Suprapubic skin (tissue), 4 donors: ENCODE measurements around the gene TMEM131L.

Source experiments
- CTCF ChIP-seq, 2 donors: fragments of 200-600 bp in 1 of 2; fragments of 450-650 bp in 1 of 2; sonication (generic) in 1 of 2; IDR thresholded peaks; one replicate each; pipeline ENCODE4 v1.5.1; 2016 to 2019; ENCODE audit warnings: antibody characterized with exemption in 2 of 2, mild to moderate bottlenecking in 1 of 2, moderate library complexity in 1 of 2
- EP300 ChIP-seq: sonication (generic); formaldehyde crosslinking; IDR thresholded peaks from one replicate; pipeline ENCODE4 v1.6.1; 2017; ENCODE audit warnings: antibody characterized with exemption
- POLR2A ChIP-seq, 2 donors: fragments of 450-650 bp; IDR thresholded peaks; one replicate each; pipeline ENCODE4 v1.6.1; 2017; ENCODE audit warnings: antibody characterized with exemption in 2 of 2, mild to moderate bottlenecking in 2 of 2, moderate library complexity in 2 of 2
- POLR2AphosphoS5 ChIP-seq, 3 donors: sonication (generic); formaldehyde crosslinking; IDR thresholded peaks; one replicate each; pipeline ENCODE4 v1.6.1; 2017; ENCODE audit warnings: antibody characterized with exemption in 3 of 3

GRCh38 chr4:153638011-153638410 is 171.9 kb downstream of the TMEM131L start:
- TF ChIP-seq CTCF (IDR thresholded peaks at IDR 0.05) (no peak), POLR2A (IDR thresholded peaks at IDR 0.05) (no peak), POLR2AphosphoS5 (IDR thresholded peaks at IDR 0.05) (no peak), EP300 (no peak)
